DOHH2 (cell line): Measurements from ENCODE around the gene KRTAP5-5.
"Not testable (repeated sequence)": the region's sequence is repeated elsewhere in the genome, so short reads cannot be mapped to it uniquely, and the experiment has no call there.

Source experiments
- H3F3A ChIP-seq: fragments of 200-600 bp; sonication (generic), shearing (Covaris generic); 2 replicates; pipeline ENCODE4 v1.6.0; 2016; ENCODE audit warnings: antibody characterized with exemption, mild to moderate bottlenecking; ENCODE audit not compliant: control insufficient read depth, insufficient read depth
- H3K27ac ChIP-seq: fragments of 200-600 bp; sonication (generic); 2 replicates; pipeline ENCODE4 v1.5.1; 2014; ENCODE audit warnings: low read depth, mild to moderate bottlenecking, low read length, moderate library complexity
- H3K27me3 ChIP-seq: fragments of 200-600 bp; sonication (generic); 2 replicates; pipeline ENCODE4 v1.6.1; 2014; ENCODE audit warnings: mild to moderate bottlenecking, low read length, mixed read lengths; ENCODE audit not compliant: control insufficient read depth
- H3K36me3 ChIP-seq: fragments of 200-600 bp; sonication (generic); 2 replicates; pipeline ENCODE4 v1.6.1; 2014; ENCODE audit warnings: mild to moderate bottlenecking, low read length, moderate library complexity, mixed read lengths; ENCODE audit not compliant: control insufficient read depth
- H3K4me1 ChIP-seq: fragments of 200-600 bp; sonication (generic); 2 replicates; pipeline ENCODE4 v1.6.1; 2014; ENCODE audit warnings: mild to moderate bottlenecking, low read length, mixed read lengths; ENCODE audit not compliant: control insufficient read depth
- H3K4me2 ChIP-seq: fragments of 200-600 bp; sonication (generic); 2 replicates; pipeline ENCODE4 v1.6.0; 2014; ENCODE audit warnings: mild to moderate bottlenecking, low read length, moderate library complexity
- H3K4me3 ChIP-seq: fragments of 200-600 bp; sonication (generic); 2 replicates; pipeline ENCODE4 v1.5.1; 2014; ENCODE audit warnings: mild to moderate bottlenecking, low read length, mixed read lengths
- H3K79me2 ChIP-seq: fragments of 200-600 bp; sonication (generic); 2 replicates; pipeline ENCODE4 v1.6.1; 2014; ENCODE audit warnings: mild to moderate bottlenecking, low read length, mixed read lengths; ENCODE audit not compliant: control insufficient read depth
- H3K9me2 ChIP-seq: fragments of 200-600 bp; sonication (generic); replicated peaks from 2 replicates; pipeline ENCODE4 v1.6.1; 2014; ENCODE audit warnings: mild to moderate bottlenecking, low read length, mixed read lengths; ENCODE audit not compliant: control insufficient read depth
- H3K9me3 ChIP-seq: fragments of 200-600 bp; sonication (generic); 2 replicates; pipeline ENCODE4 v1.6.1; 2014; ENCODE audit warnings: antibody characterized with exemption, low read length, mixed read lengths; ENCODE audit not compliant: control insufficient read depth, insufficient read depth
- H4K20me1 ChIP-seq: fragments of 200-600 bp; sonication (generic); 2 replicates; pipeline ENCODE4 v1.6.0; 2014; ENCODE audit warnings: low read depth, mild to moderate bottlenecking, antibody characterized with exemption, low read length, moderate library complexity; ENCODE audit not compliant: control insufficient read depth, insufficient read depth
- CTCF ChIP-seq: fragments of 200-600 bp; sonication (generic); IDR thresholded peaks from one replicate; pipeline ENCODE4 v1.5.1; 2014; ENCODE audit warnings: antibody characterized with exemption, mild to moderate bottlenecking, low read depth, low read length; ENCODE audit not compliant: poor library complexity, severe bottlenecking
- EZH2phosphoT487 ChIP-seq: fragments of 200-600 bp; sonication (generic); IDR thresholded peaks from 2 replicates; pipeline ENCODE4 v1.6.1; 2017; ENCODE audit warnings: borderline replicate concordance, mild to moderate bottlenecking, antibody characterized with exemption, low read length, moderate library complexity, mixed read lengths

Gene KRTAP5-5

GRCh38 chr11:1586699-1587098 is 42.9 kb upstream of the KRTAP5-5 start:
- peaks cover 15% of the 10 kb centered on the region for H3K4me1 ChIP-seq
- H3K27me3 ChIP-seq = peaks cover 5% of the 10 kb centered on the region; the same call in 1 of the 2 replicates
- TF ChIP-seq EZH2phosphoT487 = no peak
- no peak for TF ChIP-seq CTCF
- no peaks in the 10 kb centered on the region for H3F3A ChIP-seq
- no peak overlapping the region for H3K4me2 ChIP-seq
- no peak overlapping the region for H3K4me3 ChIP-seq
- no peak overlapping the region for H3K27ac ChIP-seq
- peaks cover 14% of the 10 kb centered on the region for H3K9me3 ChIP-seq
- no peaks in the 10 kb centered on the region for H3K36me3 ChIP-seq
- no peaks in the 10 kb centered on the region for H3K9me2 ChIP-seq
- H3K79me2 ChIP-seq = no peaks in the 10 kb centered on the region
- H4K20me1 ChIP-seq = no peaks in the 10 kb centered on the region

DNA sequence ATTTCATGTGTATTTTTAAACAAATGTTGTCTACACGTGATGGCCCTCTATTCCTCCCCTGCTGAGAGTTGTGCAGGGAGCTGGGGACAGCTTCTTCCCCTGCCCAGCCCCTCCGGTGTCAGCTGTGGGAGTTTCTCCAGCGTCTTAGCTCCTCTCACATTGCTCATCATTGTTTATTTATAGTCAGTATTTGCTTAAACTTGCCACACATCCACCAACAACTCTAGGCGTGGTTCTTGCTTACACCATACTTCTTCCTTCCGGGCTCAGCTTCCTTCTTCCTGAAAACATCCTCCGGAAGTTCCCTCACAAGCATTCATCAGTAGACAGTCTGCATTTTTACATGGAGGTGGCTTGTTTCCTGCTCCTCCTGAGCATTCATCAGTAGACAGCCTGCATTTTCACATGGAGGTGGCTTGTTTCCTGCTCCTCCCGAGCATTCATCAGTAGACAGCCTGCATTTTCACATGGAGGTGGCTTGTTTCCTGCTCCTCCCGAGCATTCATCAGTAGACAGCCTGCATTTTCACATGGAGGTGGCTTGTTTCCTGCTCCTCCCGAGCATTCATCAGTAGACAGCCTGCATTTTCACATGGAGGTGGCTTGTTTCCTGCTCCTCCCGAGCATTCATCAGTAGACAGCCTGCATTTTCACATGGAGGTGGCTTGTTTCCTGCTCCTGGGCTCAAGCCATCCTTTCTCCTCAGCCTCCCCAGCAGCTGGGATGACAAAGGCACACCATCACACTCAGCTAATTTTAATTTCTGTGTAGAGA is 40.2 kb upstream of the KRTAP5-5 start:
- peak overlapping the region; percentile 66 for H3K4me2 ChIP-seq
- not testable (repeated sequence) for H3K9me2 ChIP-seq, H3K27me3 ChIP-seq, H4K20me1 ChIP-seq, H3F3A ChIP-seq, H3K79me2 ChIP-seq, H3K36me3 ChIP-seq
- peaks cover 14% of the 10 kb centered on the region for H3K9me3 ChIP-seq
- H3K4me1 ChIP-seq = peaks cover 15% of the 10 kb centered on the region
- H3K4me3 ChIP-seq = peak overlapping the region; percentile 60
- H3K27ac ChIP-seq = peak overlapping the region; percentile 48

- no peaks in the 10 kb centered on the region for H4K20me1 ChIP-seq
- peaks cover 14% of the 10 kb centered on the region for H3K9me3 ChIP-seq
- H3K4me1 ChIP-seq = peaks cover 15% of the 10 kb centered on the region
- peak overlapping the region; percentile 48; the same call in 1 of the 2 replicates for H3K27ac ChIP-seq
- H3K4me2 ChIP-seq = 0 out of 2 replicates have a peak overlapping the region, but pooled peaks have one; percentile 66
- H3K27me3 ChIP-seq = peaks cover 8% of the 10 kb centered on the region
- no peak for TF ChIP-seq CTCF
- no peak for TF ChIP-seq EZH2phosphoT487
- no peaks in the 10 kb centered on the region for H3K9me2 ChIP-seq
- no peaks in the 10 kb centered on the region for H3F3A ChIP-seq
- no peaks in the 10 kb centered on the region for H3K79me2 ChIP-seq
- peak overlapping the region; percentile 60; the same call in 1 of the 2 replicates for H3K4me3 ChIP-seq
- H3K36me3 ChIP-seq = no peaks in the 10 kb centered on the region
Measured at GRCh38 chr11:1589996-1590395, 39.6 kb upstream of the KRTAP5-5 start.

DNA sequence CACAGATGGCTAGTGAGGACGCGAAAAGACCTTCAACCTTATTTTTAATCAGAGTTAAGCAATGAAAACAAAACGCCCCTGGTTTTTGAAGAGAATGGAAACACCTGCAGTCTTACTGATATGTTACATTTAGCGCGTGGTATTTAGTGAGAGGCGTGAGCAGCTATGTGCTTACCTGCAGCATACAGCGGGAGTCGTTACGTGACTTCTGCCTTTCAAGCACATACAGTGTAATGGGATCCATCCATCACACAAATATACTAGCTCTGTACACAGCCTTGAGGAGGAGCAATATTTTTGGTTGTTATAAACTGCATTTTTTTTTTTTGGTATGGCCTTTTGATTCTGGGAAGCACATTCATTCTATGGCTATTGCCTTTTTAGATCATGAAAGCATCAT is 36.9 kb upstream of the KRTAP5-5 start:
- H3F3A ChIP-seq = no peaks in the 10 kb centered on the region
- peaks cover 15% of the 10 kb centered on the region for H3K4me1 ChIP-seq
- H3K36me3 ChIP-seq = no peaks in the 10 kb centered on the region
- TF ChIP-seq CTCF = no peak
- no peak for TF ChIP-seq EZH2phosphoT487
- no peak overlapping the region for H3K27ac ChIP-seq
- H3K9me2 ChIP-seq = no peaks in the 10 kb centered on the region
- H3K27me3 ChIP-seq = peaks cover 9% of the 10 kb centered on the region
- H3K9me3 ChIP-seq = peaks cover 14% of the 10 kb centered on the region
- H3K4me2 ChIP-seq = no peak overlapping the region
- no peak overlapping the region for H3K4me3 ChIP-seq
- H4K20me1 ChIP-seq = no peaks in the 10 kb centered on the region
- H3K79me2 ChIP-seq = no peaks in the 10 kb centered on the region

DNA sequence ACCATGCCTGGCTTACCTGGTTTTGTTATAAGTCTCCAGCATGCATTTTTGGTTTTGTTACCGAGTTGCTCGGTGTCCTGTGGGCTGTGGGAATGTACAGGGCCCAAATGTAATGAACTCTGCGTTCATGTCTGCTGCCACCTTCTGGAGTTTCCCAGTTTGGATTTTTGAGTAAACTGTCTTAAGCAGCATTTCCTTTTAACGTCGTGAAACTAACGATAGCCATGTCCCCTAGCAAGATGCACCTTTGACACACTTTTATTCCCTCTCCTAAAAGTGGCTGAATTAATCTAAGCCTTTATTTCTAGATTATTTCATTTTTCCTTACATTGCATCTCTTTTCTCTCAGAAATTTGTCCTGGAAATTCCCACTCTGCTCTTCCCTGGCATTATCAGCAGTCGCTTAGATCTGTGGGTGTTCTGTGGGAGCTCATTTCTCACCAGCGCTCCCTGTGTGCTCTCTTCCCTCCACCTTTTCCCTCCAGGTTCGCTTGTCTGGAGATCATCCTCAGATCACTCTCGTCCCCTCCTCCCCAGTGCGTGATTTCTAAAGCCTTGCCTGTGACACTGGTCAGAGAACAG is 33.5 kb upstream of the KRTAP5-5 start:
- H3K27me3 ChIP-seq = peaks cover 24% of the 10 kb centered on the region
- not testable (repeated sequence) for H3F3A ChIP-seq, H3K4me1 ChIP-seq, H3K27ac ChIP-seq, H3K36me3 ChIP-seq, H3K4me3 ChIP-seq, H3K9me2 ChIP-seq, H3K9me3 ChIP-seq, H3K79me2 ChIP-seq, H4K20me1 ChIP-seq, H3K4me2 ChIP-seq

DNA sequence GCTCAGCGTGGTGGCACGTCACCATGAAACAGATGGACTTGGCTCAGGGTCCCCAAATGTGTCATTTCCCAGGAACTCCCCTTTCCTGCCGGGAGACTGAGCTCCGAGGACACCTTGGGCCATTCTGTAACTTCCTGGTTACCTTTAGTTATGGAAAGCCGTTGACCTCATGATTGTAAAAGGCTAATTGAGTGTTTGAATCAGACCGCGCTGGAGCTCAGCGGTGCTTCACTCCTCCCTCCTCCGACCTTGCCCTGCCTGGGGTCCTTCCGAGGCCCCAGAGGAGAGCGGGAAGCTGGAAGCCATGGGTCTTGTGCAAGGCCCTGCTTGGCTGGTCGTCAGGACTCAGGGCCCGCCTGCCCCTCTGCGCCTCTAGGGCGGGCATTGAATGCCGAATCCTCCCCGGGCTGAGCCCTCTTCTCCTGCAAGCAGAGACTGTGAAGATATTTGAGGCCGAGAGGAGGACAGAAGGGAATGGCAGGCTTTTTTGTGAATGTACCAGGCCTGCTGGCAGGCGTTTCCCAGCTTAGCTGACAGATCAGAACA is 32.9 kb upstream of the KRTAP5-5 start:
- H3K27ac ChIP-seq, H4K20me1 ChIP-seq, H3K4me3 ChIP-seq, H3K36me3 ChIP-seq, H3F3A ChIP-seq, H3K9me3 ChIP-seq, H3K79me2 ChIP-seq, H3K4me2 ChIP-seq, H3K9me2 ChIP-seq, H3K4me1 ChIP-seq: not testable (repeated sequence)
- peaks cover 27% of the 10 kb centered on the region for H3K27me3 ChIP-seq
